Astrocyte (in vitro differentiated cells and primary cell): ENCODE measurements around the gene BIN2. TPM values are rescaled to one million over a fixed set of nuclear protein-coding genes. Genes with fewer than 3 reads are reported as not detected.

ENCODE experiments used
- DNase-seq: peaks from one replicate; pipeline ENCODE4 v3.0.0-alpha.2; 2010; ENCODE audit warnings: low read depth
- FAIRE-seq: peaks from 2 replicates; lab custom pipeline; 2011; peaks lifted over from hg19 to GRCh38; lab: Jason Lieb, UNC
- H2AFZ ChIP-seq: 2 replicates; pipeline ENCODE4 v1.6.0; 2012; ENCODE audit warnings: low read depth, low read length, inconsistent platforms
- H3K27ac ChIP-seq: 2 replicates; pipeline ENCODE4 v1.5.1; 2011; ENCODE audit warnings: low read depth, low read length, inconsistent platforms
- H3K27me3 ChIP-seq: 2 replicates; pipeline ENCODE4 v1.6.0; 2011; ENCODE audit warnings: low read length, inconsistent platforms; ENCODE audit not compliant: insufficient read depth
- H3K36me3 ChIP-seq: 2 replicates; pipeline ENCODE4 v1.5.1; 2011; ENCODE audit warnings: low read length, inconsistent platforms; ENCODE audit not compliant: insufficient read depth
- H3K4me1 ChIP-seq: 2 replicates; pipeline ENCODE4 v1.5.1; 2011; ENCODE audit warnings: low read length, inconsistent platforms; ENCODE audit not compliant: insufficient read depth
- H3K4me2 ChIP-seq: 2 replicates; pipeline ENCODE4 v1.6.0; 2012; ENCODE audit warnings: low read length, inconsistent platforms
- H3K4me3 ChIP-seq: 2 replicates; pipeline ENCODE4 v1.5.1; 2011; ENCODE audit warnings: low read depth, mild to moderate bottlenecking, low read length, inconsistent platforms; ENCODE audit not compliant: insufficient read depth
- H3K79me2 ChIP-seq: 2 replicates; pipeline ENCODE4 v1.6.0; 2012; ENCODE audit warnings: mild to moderate bottlenecking, low read length, inconsistent platforms; ENCODE audit not compliant: insufficient read depth
- H3K9ac ChIP-seq: 2 replicates; pipeline ENCODE4 v1.6.0; 2012; ENCODE audit warnings: mild to moderate bottlenecking, low read length, inconsistent platforms
- H3K9me3 ChIP-seq: 2 replicates; pipeline ENCODE4 v1.5.1; 2012; ENCODE audit warnings: low read depth, mild to moderate bottlenecking, low read length, inconsistent platforms; ENCODE audit not compliant: insufficient read depth
- H4K20me1 ChIP-seq: 2 replicates; pipeline ENCODE4 v1.6.0; 2012; ENCODE audit warnings: low read length, inconsistent platforms; ENCODE audit not compliant: insufficient read depth
- H3K27ac Mint-ChIP-seq: one replicate; pipeline ENCODE4 v1.8.0; 2021; ENCODE audit warnings: mild to moderate bottlenecking, mixed read lengths; ENCODE audit not compliant: unreplicated experiment
- H3K27me3 Mint-ChIP-seq: one replicate; pipeline ENCODE4 v1.8.0; 2021; ENCODE audit warnings: low read depth, mixed read lengths; ENCODE audit not compliant: unreplicated experiment
- H3K36me3 Mint-ChIP-seq: one replicate; pipeline ENCODE4 v1.8.0; 2021; ENCODE audit warnings: low read depth, mixed read lengths; ENCODE audit not compliant: unreplicated experiment
- H3K4me1 Mint-ChIP-seq: one replicate; pipeline ENCODE4 v1.8.0; 2021; ENCODE audit warnings: low read depth, mixed read lengths; ENCODE audit not compliant: unreplicated experiment
- H3K4me3 Mint-ChIP-seq: one replicate; pipeline ENCODE4 v1.8.0; 2021; ENCODE audit warnings: mild to moderate bottlenecking, moderate library complexity, mixed read lengths; ENCODE audit not compliant: unreplicated experiment
- H3K9me3 Mint-ChIP-seq: one replicate; pipeline ENCODE4 v1.8.0; 2021; ENCODE audit warnings: mild to moderate bottlenecking, mixed read lengths; ENCODE audit not compliant: unreplicated experiment
- CTCF ChIP-seq: IDR thresholded peaks from 2 replicates; pipeline ENCODE4 v1.5.1; 2011; ENCODE audit warnings: low read depth, mild to moderate bottlenecking, inconsistent platforms, low read length, moderate library complexity; ENCODE audit not compliant: insufficient read depth
- EZH2 ChIP-seq: IDR thresholded peaks from 2 replicates; pipeline ENCODE4 v1.6.1; 2012; ENCODE audit warnings: mild to moderate bottlenecking, low read length, inconsistent platforms; ENCODE audit not compliant: insufficient read depth
- total RNA-seq: library from RNA; stranded (reverse); gene quantifications from 2 replicates; pipeline ENCODE4 v1.2.1, GENCODE V29; 2021

Gene BIN2
- total RNA-seq, 1 donor from 2014 or later: not detected

- Histone ChIP-seq H3K9me3 (no peaks in the 10 kb centered on the region), H3K4me3 (no peak overlapping the region), H2AFZ (no peak overlapping the region), H3K27me3 (no peaks in the 10 kb centered on the region), H4K20me1 (no peaks in the 10 kb centered on the region), H3K27ac (no peak overlapping the region), H3K9ac (peak overlapping the region; percentile 8), H3K79me2 (no peaks in the 10 kb centered on the region), H3K4me2 (peak overlapping the region; percentile 59), H3K4me1 (peaks cover 30% of the 10 kb centered on the region), H3K36me3 (no peaks in the 10 kb centered on the region)
- peak; percentile 84 for DNase-seq
- TF ChIP-seq EZH2 (no peak), CTCF (no peak)
- Mint-ChIP-seq H3K4me3 (no peak overlapping the region), H3K27me3 (peaks cover 4% of the 10 kb centered on the region), H3K4me1 (peaks cover 36% of the 10 kb centered on the region), H3K36me3 (peaks cover 8% of the 10 kb centered on the region), H3K9me3 (no peaks in the 10 kb centered on the region), H3K27ac (peak overlapping the region; percentile 42)
- FAIRE-seq: no peak
These were observed 44.9 kb upstream of the BIN2 start for GRCh38 chr12:51368640-51369517.

- H3K27me3 ChIP-seq: peaks cover 2% of the 10 kb centered on the region
- H3K27ac ChIP-seq: no peak overlapping the region
- H3K4me3 ChIP-seq: no peak overlapping the region
- peaks cover 15% of the 10 kb centered on the region for H3K4me1 ChIP-seq
- no peak overlapping the region for H3K4me2 ChIP-seq
- H3K27ac Mint-ChIP-seq: no peak overlapping the region
- H3K4me3 Mint-ChIP-seq: no peak overlapping the region
- FAIRE-seq: no peak
- H3K79me2 ChIP-seq: no peaks in the 10 kb centered on the region
- H3K9me3 Mint-ChIP-seq: no peaks in the 10 kb centered on the region
- H3K27me3 Mint-ChIP-seq: peaks cover 12% of the 10 kb centered on the region
- H3K36me3 ChIP-seq: no peaks in the 10 kb centered on the region
- no peak overlapping the region for H2AFZ ChIP-seq
- no peak for DNase-seq
- TF ChIP-seq CTCF (no peak), EZH2 (no peak)
- H3K36me3 Mint-ChIP-seq: peaks cover 6% of the 10 kb centered on the region
- H3K9ac ChIP-seq: no peak overlapping the region
- no peaks in the 10 kb centered on the region for H4K20me1 ChIP-seq
- no peaks in the 10 kb centered on the region for H3K9me3 ChIP-seq
- peaks cover 15% of the 10 kb centered on the region for H3K4me1 Mint-ChIP-seq
These were observed 41.3 kb upstream of the BIN2 start for GRCh38 chr12:51365276-51365675.

- H3K27ac Mint-ChIP-seq: no peak overlapping the region
- peaks cover 12% of the 10 kb centered on the region for H3K27me3 Mint-ChIP-seq
- no peaks in the 10 kb centered on the region for H3K36me3 ChIP-seq
- H4K20me1 ChIP-seq: no peaks in the 10 kb centered on the region
- H3K4me3 ChIP-seq: no peak overlapping the region
- H3K9me3 ChIP-seq: no peaks in the 10 kb centered on the region
- H3K9ac ChIP-seq: no peak overlapping the region
- no peaks in the 10 kb centered on the region for H3K79me2 ChIP-seq
- H3K36me3 Mint-ChIP-seq: peaks cover 10% of the 10 kb centered on the region
- H2AFZ ChIP-seq: no peak overlapping the region
- no peaks in the 10 kb centered on the region for H3K9me3 Mint-ChIP-seq
- peaks cover 5% of the 10 kb centered on the region for H3K4me1 ChIP-seq
- no peak overlapping the region for H3K4me2 ChIP-seq
- no peak overlapping the region for H3K27ac ChIP-seq
- peaks cover 2% of the 10 kb centered on the region for H3K27me3 ChIP-seq
- no peak overlapping the region for H3K4me3 Mint-ChIP-seq
- H3K4me1 Mint-ChIP-seq: peaks cover 6% of the 10 kb centered on the region
- no peak for TF ChIP-seq CTCF
- no peak for TF ChIP-seq EZH2
- FAIRE-seq (no peak), DNase-seq (no peak)
These were observed 40.0 kb upstream of the BIN2 start for GRCh38 chr12:51364001-51364400.
